GM21576 (cell line): ENCODE results near the gene ZNF70.

Source experiments
- ATAC-seq: cut with Tn5 transposase; IDR thresholded peaks from one replicate; pipeline ENCODE4 v1.9.1; 2021; ENCODE audit warnings: mild to moderate bottlenecking, moderate library complexity; ENCODE audit not compliant: unreplicated experiment

The ZNF70 gene

DNA sequence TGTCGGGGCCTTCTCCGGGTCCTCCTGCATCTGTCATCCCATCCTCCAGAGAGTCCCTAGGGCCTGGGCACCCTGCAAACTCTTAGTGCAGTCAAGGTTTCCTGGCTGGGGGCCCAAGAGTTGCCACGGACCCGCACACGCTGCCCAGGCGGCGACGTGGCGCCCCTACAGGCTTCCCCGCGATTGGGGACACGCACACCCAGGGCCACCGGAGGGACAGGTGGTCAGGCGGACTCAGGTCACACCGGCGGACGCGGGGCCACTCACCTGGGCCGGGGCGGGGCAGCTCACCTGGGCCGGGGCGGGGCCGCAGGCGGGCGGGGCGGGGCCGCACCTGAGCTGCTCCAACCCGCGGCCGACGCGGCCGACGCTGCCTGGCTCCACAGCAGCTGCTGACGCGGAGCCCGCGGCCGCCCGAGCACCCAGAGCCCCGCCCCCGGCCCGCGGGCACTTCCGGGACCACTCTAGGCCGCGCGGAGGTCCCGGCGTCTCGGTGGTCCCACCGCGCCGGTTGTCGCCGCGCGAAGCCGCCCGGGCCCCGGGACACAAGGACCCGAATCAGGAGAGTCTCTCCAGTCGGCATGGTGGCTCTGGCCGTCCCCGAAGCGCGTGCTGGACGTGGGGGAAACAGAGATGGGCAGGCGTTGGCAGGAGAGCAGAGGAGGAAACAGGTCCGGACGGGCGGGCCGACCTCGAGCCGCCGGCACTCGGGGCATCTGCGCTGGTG lies at the start of gene ZNF70:
ZNF70 (minus strand) TSS at position 399 of the 727 bp plus-strand sequence. CDS start 5,972 bp downstream, outside the sequence.
- ATAC-seq = peak; percentile 50

DNA sequence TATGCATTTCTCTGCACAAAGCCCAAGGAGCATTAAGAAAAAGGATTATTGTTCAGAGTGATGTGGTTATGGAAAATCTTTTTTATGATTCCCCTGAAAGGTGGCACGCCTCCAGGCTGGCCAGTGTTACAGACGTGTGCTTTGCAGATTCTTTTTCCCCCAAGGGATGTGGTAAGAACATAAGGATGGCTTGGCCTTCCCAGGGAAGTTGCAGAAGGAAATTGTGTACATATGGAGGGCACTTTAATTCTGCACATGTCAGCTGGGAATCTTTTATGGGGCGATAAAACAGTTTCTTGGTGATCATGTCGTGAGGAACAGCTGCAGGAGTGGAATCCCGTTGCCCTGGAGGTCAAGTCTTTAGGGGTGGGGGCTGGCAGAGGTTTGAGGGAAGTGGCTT lies 45.5 kb upstream of the ZNF70 start:
- ATAC-seq = no peak

DNA sequence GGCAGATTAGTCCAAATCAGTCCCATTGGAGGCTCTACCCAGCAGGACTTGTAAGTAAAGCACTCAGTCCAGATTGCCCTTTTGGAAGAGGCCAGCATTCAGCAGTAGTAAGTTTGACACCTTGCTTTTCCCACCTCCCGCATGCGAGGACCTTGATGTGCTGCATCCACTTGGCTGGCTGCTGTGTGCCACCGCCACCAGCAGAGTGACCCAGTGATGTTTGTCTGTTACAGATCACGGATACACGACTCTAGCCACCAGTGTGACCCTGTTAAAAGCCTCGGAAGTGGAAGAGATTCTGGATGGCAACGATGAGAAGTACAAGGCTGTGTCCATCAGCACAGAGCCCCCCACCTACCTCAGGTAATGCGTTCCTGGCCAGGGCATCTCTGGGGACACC lies 42.4 kb upstream of the ZNF70 start:
- no peak for ATAC-seq

DNA sequence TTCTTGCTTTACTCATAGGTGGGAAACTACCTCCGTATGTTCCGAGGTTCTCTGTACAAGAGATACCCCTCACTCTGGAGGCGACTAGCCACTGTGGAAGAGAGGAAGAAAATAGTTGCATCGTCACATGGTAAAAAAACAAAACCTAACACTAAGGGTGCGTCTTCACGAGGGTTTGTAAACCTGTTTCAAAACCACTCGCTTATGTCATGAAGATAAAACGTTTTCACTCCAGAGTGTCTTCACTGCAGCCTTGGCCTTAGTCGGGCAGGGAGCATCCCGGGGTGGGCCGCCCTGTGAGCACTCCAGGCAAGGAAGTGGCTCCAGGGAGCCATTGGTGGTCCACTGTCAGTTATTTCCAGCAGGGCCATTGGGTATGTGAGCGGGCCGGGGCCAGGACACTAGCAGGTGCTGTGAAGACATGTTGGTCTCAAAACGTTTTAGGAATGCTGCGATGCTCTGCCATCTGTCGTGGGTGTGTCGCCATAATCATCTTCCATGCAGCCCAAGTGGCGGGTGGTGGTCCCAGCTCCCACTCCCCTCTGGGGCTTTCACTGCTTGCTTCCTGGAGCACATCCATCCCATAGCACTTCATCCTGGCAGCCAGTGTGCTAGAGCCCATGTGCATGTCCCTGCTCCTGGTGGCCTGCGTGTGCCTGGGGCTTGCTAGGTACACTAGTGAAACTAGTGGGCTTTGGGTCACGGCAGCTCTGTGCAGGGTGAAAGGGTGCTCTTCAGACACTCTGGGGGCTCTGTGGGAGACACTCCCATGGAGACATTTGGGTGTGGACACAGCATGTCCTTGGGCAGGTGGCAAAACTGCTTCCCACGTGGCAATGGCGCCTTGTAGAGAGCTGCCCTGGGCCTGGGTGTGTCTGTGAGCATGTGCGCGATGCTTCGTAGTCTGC lies 41.1 kb upstream of the ZNF70 start:
- no peak for ATAC-seq

DNA sequence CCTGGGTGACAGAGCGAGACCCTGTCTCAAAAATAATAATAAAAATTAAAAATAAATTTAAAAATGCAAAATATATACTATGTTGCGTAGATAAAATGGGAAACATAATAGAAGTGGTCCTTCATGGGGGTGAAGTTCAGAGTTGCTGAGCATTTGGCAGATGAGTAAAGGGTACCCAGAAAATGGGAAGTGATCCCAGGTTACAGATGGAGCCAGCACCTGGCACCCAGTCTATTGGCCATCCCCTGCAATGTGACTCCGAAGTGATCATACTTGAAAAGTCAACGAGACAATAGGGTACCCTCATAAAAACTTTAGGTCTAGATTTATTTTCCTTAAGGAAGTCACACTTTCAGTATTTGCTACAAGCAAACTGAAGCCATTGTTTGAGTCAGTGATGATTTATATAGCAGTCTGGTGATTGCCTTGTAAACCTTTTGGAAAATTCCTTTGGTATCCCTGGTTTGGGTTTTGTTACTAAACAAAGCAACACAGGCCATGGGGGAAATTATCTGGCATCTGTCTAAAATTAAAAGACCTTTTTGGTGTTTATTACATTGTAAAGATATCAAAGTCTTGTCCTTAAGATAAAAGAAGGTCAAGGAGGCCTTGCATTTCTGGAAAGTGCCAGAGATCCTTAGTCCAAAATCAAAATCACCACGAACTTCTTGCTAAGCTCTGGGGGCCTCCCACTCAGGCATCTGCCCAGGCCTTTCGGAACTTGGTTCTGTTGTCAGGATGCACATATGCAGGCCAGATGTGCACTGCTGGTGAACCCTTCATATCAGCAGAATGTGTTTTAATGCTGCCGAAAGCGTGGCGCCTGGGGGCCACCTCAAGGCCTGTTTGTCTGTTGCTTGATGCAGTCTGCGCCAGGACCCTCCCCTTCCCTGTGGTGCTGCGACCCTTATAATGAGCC lies 40.2 kb upstream of the ZNF70 start:
- ATAC-seq = no peak

DNA sequence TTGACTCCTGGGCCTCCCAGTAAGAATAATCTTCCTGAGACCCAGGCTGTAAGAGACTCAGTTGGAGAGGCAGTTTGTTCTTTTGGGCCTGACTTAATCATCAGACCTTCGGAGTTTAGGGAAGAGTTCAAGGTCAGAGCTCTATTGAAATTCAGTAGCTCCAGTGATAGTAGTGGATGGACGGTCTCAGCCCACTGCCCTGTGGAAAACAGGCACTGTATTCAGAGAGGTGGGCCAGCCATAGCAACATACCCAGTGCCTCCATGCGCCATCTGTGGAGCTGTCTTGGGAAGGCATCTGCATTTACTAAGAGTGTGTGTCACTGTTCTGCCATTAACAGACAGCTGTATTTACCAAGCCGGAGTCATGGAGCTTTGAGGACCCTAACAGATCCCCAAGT lies 38.7 kb upstream of the ZNF70 start:
- no peak for ATAC-seq

DNA sequence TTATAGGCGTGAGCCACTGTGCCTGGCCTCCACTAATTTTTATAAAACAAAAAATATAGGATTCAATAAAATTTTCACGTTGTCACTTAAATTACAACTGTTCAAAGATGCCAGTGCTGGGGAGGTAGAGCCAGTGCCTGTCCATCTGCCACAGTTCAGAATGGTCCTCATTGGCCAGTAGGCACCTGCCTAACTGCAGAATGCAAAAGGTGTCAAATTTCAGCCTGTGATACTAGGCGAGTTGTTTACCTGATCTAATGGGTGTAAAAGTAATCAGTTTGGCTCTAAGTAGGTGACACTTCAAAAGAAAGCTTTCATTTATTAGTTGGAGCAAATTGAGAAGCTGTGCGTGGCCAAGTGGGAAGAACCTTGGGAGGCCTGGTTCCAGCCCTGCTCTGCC lies 38.2 kb upstream of the ZNF70 start:
- ATAC-seq = no peak

DNA sequence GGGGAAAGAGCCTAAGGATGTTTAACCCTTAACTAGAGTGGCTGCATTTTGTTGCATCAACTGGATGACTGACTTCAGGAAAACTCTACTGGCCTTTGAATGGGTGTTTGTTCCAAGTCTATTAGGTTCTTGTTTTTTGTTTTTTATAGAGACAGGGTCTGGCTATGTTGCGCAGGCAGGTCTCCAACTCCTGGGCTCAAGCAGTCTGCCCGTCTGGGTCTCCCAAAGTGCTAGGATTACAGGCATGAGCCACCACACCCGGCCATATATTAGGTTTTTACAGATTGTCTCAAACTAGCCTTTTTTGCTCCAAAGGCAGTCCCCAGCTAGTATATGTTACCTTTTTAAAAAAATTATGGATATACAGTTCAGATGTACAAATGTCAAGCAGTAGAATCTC lies 37.0 kb upstream of the ZNF70 start:
- ATAC-seq = no peak

DNA sequence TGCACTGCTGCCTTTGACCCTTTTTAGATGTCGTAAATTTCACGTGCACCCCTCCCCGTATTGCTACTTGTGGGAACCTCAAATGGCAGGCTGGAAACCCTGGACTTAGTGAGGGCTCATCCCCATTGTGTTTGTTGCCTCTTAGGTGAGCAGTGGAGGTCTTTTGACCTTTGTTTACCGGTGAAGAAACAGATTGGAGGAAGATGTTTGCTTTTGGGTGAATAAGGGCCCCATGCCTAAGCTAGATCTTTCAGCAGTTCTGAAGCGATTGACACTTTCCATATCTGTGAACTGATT lies 36.6 kb upstream of the ZNF70 start:
- peak; percentile 16 for ATAC-seq

DNA sequence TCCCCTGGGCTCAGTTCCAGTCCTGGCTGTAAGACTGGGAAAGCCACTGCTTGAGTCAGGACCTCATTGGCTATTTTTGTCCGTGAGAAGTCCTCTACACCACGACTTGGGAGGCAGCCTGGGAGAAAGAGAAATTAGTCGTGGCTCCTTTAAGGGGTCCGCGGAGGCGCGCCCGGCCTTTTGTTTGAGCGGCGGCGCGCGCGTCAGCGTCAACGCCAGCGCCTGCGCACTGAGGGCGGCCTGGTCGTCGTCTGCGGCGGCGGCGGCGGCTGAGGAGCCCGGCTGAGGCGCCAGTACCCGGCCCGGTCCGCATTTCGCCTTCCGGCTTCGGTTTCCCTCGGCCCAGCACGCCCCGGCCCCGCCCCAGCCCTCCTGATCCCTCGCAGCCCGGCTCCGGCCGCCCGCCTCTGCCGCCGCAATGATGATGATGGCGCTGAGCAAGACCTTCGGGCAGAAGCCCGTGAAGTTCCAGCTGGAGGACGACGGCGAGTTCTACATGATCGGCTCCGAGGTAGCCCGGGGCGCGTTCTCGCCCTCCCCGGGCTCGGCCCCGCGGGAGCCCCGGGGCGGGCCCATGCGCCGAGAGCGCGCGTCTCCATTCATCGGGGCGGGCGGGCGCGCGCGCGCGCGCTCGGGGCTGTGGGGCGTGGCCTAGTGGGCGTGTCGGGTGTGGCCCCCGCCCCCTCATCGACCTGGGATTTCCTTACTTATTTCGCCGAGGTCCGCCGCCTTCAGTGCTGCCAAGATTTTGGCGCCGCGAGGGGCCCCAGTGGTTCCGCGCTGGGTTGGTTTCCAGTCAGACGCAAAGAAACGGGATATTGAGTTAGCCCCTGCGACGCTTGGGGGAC lies 36.1 kb upstream of the ZNF70 start, which contains the start of gene SMARCB1:
SMARCB1 (plus strand) TSS at position 215 of the 848 bp plus-strand sequence; CDS start at position 419, 204 bp downstream.
- ATAC-seq = peak; percentile 64

DNA sequence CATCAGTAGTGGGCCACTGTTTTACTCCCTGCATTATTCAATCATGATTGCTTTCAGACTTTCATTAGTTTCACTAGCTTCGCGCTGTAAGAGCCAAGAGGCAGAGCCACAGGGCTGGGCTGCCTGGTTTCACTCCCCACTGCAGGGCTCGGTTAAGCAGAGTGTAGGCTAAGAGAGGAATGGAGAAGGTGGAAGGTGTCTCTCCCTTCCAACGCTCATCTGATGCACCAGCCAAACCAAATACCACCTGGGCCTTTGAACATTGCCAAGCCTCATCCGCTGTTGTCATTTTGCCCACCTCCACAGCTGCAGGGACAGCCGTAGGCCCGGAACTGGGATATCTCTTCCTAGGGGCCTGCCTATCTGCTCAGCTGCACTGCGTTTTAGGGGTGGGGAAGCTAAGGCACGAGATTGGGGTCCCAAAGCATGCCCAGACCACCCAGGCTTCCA lies 35.4 kb upstream of the ZNF70 start:
- no peak for ATAC-seq

DNA sequence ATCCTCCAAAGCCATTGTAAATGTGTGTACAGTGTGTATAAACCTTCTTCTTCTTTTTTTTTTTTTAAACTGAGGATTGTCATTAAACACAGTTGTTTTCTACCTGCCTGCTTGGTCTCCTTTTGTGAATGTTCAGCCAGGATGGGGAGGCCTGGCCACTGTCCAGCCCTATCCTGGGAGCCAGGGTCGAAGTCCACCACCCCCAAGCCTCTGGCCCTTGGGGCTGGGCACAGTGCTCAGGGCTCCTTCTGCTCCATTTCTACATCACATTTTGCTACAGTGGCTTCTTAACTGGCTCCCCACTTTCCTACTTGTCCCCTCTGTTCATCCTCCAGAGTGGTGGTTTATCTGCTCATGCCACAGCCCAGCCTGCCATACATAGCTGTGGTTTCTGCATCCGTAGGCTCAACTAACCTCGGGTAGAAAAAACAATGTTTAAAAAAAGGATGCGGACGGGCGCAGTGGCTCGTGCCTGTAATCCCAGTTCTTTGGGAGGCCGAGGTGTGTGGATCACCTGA lies 33.4 kb upstream of the ZNF70 start:
- ATAC-seq = no peak

DNA sequence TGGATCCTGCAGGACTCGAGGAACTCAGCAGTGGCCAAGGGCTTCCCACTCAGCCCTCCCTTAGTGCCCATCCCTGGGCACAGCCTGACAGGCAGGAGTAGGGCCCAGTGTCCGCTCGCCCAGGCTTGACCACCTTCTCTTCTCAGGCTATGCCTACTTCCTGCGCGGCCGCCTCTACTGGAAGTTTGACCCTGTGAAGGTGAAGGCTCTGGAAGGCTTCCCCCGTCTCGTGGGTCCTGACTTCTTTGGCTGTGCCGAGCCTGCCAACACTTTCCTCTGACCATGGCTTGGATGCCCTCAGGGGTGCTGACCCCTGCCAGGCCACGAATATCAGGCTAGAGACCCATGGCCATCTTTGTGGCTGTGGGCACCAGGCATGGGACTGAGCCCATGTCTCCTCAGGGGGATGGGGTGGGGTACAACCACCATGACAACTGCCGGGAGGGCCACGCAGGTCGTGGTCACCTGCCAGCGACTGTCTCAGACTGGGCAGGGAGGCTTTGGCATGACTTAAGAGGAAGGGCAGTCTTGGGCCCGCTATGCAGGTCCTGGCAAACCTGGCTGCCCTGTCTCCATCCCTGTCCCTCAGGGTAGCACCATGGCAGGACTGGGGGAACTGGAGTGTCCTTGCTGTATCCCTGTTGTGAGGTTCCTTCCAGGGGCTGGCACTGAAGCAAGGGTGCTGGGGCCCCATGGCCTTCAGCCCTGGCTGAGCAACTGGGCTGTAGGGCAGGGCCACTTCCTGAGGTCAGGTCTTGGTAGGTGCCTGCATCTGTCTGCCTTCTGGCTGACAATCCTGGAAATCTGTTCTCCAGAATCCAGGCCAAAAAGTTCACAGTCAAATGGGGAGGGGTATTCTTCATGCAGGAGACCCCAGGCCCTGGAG lies 32.6 kb upstream of the ZNF70 start:
- ATAC-seq = no peak

DNA sequence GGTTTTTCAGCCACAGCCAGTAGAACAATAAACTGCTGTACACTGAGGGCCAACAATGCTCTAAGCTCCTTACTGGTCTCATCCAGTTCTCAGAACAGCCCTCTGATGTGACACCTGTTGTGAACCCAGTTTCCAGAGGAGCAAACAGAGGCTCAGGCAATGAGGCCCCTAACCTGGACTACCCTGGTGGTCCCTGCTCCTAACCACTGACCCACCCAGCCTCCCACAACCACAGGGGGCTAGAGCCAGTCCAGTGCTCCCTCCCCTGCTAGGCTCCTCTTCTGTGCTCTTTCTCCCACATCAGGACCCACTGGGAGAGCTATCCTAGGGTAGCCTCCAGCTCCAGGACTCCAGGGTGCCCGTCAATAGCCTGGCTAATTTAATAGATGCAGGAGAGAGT lies 31.8 kb upstream of the ZNF70 start:
- ATAC-seq = no peak

DNA sequence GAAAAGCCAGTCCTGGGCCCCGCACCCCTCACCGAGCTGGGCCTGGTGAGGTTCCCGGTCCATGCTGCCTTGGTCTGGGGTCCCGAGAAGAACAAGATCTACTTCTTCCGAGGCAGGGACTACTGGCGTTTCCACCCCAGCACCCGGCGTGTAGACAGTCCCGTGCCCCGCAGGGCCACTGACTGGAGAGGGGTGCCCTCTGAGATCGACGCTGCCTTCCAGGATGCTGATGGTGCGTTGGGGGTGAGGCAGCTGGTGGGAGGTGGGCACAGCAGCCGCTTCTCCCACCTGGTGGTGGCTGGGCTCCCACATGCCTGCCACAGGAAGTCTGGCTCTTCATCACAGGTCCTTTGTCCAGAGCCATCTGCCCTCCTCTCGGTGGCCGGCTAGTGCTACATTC lies 31.3 kb upstream of the ZNF70 start:
- ATAC-seq = no peak

DNA sequence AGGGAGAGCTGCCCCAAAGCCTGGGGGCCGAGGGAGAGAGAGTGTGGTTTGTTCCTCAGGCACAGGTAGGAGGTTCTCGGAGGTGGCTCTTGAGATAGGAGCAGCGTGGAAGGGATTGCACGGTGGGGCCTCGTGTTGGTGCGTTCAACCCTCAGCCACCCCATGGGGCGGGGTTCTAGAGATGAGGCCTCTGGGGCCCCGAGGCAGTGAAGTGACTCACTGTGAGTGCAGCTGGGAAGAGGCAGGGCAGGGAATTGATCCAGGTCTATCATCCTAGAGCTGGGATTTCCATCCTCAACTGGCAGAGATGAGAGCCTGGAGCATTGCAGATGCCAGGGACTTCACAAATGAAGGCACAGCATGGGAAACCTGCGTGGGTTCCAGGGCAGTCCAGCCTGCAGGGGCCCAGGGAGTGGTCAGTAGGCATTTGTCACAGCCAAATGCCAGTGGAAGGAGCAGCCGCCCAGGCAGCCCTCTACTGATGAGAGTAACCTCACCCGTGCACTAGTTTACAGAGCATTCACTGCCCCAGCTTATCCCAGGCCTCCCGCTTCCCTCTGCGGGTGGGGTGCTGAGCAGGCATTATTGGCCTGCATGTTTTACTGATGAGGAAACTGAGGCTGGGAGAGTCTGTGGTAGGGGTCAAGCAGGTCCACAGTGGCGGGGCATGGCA lies 30.7 kb upstream of the ZNF70 start:
- ATAC-seq = no peak

DNA sequence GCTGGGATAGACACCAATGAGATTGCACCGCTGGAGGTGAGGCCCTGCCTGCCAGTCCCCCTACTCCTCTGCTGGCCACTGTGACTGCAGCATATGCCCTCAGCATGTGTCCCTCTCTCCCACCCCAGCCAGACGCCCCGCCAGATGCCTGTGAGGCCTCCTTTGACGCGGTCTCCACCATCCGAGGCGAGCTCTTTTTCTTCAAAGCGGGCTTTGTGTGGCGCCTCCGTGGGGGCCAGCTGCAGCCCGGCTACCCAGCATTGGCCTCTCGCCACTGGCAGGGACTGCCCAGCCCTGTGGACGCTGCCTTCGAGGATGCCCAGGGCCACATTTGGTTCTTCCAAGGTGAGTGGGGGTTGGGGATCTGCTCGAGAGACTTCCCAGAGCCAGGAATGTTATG lies 30.2 kb upstream of the ZNF70 start:
- ATAC-seq = no peak

DNA sequence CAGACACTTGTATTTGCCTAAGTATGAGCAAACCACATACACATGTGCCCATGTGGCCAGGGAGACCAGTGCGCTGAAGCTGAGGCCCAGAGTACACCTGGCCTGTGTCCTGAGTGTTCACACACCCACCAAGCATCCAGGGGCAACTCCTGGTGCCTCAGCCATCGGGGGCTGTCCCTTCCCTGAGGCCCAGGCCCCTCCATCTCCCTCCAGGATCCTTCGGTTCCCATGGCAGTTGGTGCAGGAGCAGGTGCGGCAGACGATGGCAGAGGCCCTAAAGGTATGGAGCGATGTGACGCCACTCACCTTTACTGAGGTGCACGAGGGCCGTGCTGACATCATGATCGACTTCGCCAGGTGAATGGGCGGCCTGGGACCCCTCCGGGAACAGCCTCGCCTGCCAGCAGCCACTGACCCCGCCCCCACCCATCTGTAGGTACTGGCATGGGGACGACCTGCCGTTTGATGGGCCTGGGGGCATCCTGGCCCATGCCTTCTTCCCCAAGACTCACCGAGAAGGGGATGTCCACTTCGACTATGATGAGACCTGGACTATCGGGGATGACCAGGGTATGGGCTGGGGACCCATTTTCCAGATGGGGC lies 29.3 kb upstream of the ZNF70 start:
- no peak for ATAC-seq
